Measurements from ENCODE around the gene IPCEF1.
"Not testable (repeated sequence)": the region's sequence is repeated elsewhere in the genome, so short reads cannot be mapped to it uniquely, and the experiment has no call there.

DNA sequence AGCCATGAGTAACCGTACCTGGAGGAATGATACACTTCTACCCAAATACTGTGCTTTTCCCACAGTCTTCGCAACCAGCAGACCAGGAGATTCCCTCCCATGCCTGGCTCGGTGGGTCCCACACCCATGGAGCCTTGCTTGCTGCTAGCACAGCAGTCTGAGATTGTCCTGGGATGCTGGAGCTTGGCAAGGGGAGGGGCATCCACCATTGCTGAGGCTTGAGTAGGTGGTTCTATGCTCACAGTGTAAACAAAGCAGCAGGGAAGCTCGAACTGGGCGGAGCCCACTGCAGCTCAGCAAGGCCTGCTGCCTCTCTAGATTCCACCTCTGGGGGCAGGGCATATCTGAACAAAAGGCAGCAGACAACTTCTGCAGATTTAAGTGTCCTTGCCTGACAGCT is 184.2 kb downstream of the IPCEF1 start:
- not testable (repeated sequence) for TF ChIP-seq CTCF (IDR thresholded peaks at IDR 0.05; ENCODE audit: poor library complexity, severe bottlenecking); SMC3 (conservative IDR thresholded peaks at IDR 0.05; ENCODE audit: poor library complexity); POLR2AphosphoS5 (IDR thresholded peaks at IDR 0.05); EP300 (conservative IDR thresholded peaks at IDR 0.05; ENCODE audit: poor library complexity, severe bottlenecking); TAF1 (IDR thresholded peaks at IDR 0.05; ENCODE audit: low read depth)
